BE2C (cell line): ENCODE measurements around the gene SPC25.

Experiments used
- DNase-seq: peaks from one replicate; pipeline ENCODE4 v3.0.0-alpha.2; 2020
- H3K27me3 ChIP-seq: fragments of 250-450 bp; sonication (Bioruptor Pico); 2 replicates; pipeline ENCODE4 v1.5.1; 2020; ENCODE audit warnings: mild to moderate bottlenecking
- H3K36me3 ChIP-seq: fragments of 250-450 bp; sonication (Bioruptor Pico); 2 replicates; pipeline ENCODE4 v1.5.1; 2020; ENCODE audit warnings: mild to moderate bottlenecking
- H3K4me1 ChIP-seq: fragments of 250-450 bp; sonication (Bioruptor Pico); 2 replicates; pipeline ENCODE4 v1.5.1; 2020
- H3K4me3 ChIP-seq: 2 replicates; pipeline ENCODE4 v1.5.1; 2011; ENCODE audit warnings: low read depth, low read length
- H3K9me3 ChIP-seq: fragments of 250-450 bp; sonication (Bioruptor Pico); 2 replicates; pipeline ENCODE4 v1.5.1; 2020
- CTCF ChIP-seq: IDR thresholded peaks from 2 replicates; pipeline ENCODE4 v1.5.1; 2012; ENCODE audit warnings: mild to moderate bottlenecking, low read depth, low read length

SPC25 gene

GRCh38 chr2:168852481-168852880 is 37.7 kb downstream of the SPC25 start:
- Histone ChIP-seq H3K4me3 (no peak overlapping the region), H3K4me1 (no peaks in the 10 kb centered on the region), H3K27me3 (no peaks in the 10 kb centered on the region), H3K9me3 (no peaks in the 10 kb centered on the region), H3K36me3 (no peaks in the 10 kb centered on the region)
- DNase-seq = no peak
- TF ChIP-seq CTCF = no peak

GRCh38 chr2:168851674-168852320 is 38.4 kb downstream of the SPC25 start:
- Histone ChIP-seq H3K4me3 (no peak overlapping the region), H3K36me3 (no peaks in the 10 kb centered on the region)
- peak; percentile 41 for DNase-seq

GRCh38 chr2:168850846-168851245 is 39.4 kb downstream of the SPC25 start:
- H3K27me3 ChIP-seq = no peaks in the 10 kb centered on the region
- H3K9me3 ChIP-seq = no peaks in the 10 kb centered on the region
- H3K4me3 ChIP-seq = no peak overlapping the region
- no peak for DNase-seq
- no peaks in the 10 kb centered on the region for H3K36me3 ChIP-seq
- H3K4me1 ChIP-seq = no peaks in the 10 kb centered on the region
- no peak for TF ChIP-seq CTCF

More at GRCh38 chr2:168851674-168852320, 38.4 kb downstream of the SPC25 start:
- no peaks in the 10 kb centered on the region for H3K27me3 ChIP-seq
- H3K9me3 ChIP-seq = no peaks in the 10 kb centered on the region
- H3K4me1 ChIP-seq = no peaks in the 10 kb centered on the region
- no peak for TF ChIP-seq CTCF

GRCh38 chr2:168849610-168850009 is 40.6 kb downstream of the SPC25 start:
- no peaks in the 10 kb centered on the region for H3K27me3 ChIP-seq
- DNase-seq = peak; percentile 9
- no peaks in the 10 kb centered on the region for H3K36me3 ChIP-seq
- H3K4me3 ChIP-seq = no peak overlapping the region
- H3K4me1 ChIP-seq = no peaks in the 10 kb centered on the region
- TF ChIP-seq CTCF = peak; percentile 20
- no peaks in the 10 kb centered on the region for H3K9me3 ChIP-seq

GRCh38 chr2:168848225-168848624 is 42.0 kb downstream of the SPC25 start:
- Histone ChIP-seq H3K9me3 (no peaks in the 10 kb centered on the region), H3K4me1 (no peaks in the 10 kb centered on the region), H3K36me3 (no peaks in the 10 kb centered on the region), H3K4me3 (no peak overlapping the region), H3K27me3 (no peaks in the 10 kb centered on the region)
- no peak for TF ChIP-seq CTCF
- peak; percentile 20 for DNase-seq

GRCh38 chr2:168843253-168843652 is 47.0 kb downstream of the SPC25 start:
- no peaks in the 10 kb centered on the region for H3K9me3 ChIP-seq
- H3K27me3 ChIP-seq = no peaks in the 10 kb centered on the region
- H3K4me3 ChIP-seq = no peak overlapping the region
- H3K36me3 ChIP-seq = no peaks in the 10 kb centered on the region
- TF ChIP-seq CTCF = no peak
- no peaks in the 10 kb centered on the region for H3K4me1 ChIP-seq
- DNase-seq = no peak
